Fibroblast of skin of left biceps (primary cell): Measurements from ENCODE around the gene CPNE1.
A peak's percentile ranks its signal among the peaks of the same experiment; 100 is the strongest.

ENCODE experiments used
- DNase-seq, 2 experiments: peaks; one replicate each; pipeline ENCODE4 v3.0.0-alpha.2; 2013; ENCODE audit warnings: low read depth in 2 of 2

Gene CPNE1

DNA sequence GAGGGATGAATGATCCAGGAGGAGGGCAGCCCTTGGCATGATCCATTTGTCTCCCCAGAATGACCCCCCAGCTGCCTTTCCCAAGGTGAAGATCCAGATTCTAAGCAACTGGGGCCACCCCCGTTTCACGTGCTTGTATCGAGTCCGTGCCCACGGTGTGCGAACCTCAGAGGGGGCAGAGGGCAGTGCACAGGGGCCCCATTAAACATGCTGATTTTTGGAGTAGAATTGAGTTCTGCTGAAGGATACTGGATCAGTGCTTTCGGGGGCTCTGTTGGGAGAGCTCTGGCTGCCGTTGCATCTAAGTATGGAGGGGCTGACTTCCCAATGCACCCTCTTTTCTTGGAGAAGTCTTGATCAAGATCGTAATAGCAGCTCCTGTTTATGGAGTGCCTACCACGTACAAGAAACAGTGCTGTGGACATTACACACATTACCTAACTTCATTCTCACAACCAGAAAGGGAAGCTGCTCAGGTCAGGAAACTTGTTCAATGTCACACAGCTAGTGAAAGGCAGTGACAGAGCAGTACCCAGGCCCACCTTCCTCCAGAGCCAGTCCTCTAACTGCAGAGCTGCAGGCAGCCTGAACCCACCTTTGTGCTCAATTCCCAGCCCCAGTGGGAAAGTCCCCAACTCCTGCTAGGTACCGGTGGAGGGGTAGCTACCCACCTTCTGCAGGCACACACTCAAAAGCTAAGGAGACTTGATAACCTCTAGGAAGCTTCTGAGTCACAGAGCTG lies 43.7 kb downstream of the CPNE1 start:
- DNase-seq: no peak

DNA sequence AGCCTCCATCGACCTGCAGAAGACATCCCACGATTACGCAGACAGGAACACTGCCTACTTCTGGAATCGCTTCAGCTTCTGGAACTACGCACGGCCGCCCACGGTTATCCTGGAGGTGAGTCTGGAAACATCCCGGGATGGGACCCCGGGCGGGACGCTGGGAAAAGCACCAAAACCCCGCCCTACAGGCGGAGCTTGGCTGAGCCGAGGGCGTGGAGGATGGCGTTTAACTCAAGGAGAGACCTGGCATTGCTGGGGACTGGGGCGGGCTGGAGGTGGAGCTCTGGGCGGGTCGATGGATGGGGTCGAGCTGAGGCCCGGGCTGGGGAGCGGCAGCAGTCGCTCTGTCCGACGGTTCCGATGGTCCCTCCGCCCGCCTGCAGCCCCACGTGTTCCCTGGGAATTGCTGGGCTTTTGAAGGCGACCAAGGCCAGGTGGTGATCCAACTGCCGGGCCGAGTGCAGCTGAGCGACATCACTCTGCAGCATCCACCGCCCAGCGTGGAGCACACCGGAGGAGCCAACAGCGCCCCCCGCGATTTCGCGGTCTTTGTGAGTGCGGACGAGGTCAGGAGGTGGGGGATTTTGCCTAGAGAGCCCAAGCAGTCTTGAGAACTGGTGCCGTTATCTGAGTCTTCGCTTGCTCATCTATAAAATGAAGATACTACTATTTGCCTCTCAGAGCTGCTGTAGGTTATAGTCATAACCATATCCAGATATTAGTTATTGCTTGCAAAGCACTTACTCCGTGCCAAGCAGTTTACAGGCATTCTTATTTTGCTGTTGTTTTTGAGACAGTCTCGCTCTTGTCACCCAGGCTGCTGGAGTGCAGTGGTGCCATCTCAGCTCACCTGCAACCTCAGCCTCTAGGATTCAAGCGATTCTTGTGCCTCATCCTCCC lies 45.3 kb downstream of the CPNE1 start:
- DNase-seq: peak in 1 of 2 experiments; percentile 46

DNA sequence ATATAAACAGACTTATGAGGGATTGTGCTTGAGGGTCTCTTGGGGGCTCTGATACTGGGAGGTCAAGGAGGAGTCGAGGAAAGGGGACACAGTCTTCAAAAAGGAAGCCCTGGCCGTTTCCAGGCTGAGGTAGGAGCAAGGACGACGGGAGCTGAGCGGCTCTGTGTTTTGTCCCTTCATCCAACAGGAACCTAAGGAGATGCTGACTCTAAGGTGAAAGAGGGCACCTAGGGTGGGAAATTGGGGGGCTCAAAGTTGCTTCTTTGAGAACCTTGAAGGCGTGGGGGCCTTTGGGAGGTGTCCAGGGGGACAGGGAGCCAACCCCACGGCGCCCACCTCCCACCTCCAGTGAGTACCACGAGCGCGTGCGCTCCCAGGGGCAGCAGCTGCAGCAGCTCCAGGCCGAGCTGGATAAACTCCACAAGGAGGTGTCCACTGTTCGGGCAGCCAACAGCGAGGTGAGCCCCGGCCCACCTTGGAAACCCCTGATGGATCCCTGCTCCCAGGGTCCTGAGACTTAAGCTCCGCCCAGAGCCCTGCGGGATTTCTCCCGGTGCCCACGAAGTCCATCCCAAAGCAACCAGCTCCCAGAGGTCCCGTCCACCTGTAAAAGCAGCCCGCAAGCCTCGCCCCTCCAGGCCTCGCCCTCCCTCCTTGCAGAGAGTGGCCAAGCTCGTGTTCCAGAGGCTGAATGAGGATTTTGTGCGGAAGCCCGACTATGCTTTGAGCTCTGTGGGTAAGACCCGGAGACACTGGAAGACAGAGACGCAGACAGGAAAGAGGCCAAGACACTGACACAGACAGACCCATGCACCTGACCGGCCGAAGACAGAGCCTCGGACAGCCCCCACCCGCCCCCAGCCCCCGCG lies 46.2 kb downstream of the CPNE1 start:
- DNase-seq: no peak

DNA sequence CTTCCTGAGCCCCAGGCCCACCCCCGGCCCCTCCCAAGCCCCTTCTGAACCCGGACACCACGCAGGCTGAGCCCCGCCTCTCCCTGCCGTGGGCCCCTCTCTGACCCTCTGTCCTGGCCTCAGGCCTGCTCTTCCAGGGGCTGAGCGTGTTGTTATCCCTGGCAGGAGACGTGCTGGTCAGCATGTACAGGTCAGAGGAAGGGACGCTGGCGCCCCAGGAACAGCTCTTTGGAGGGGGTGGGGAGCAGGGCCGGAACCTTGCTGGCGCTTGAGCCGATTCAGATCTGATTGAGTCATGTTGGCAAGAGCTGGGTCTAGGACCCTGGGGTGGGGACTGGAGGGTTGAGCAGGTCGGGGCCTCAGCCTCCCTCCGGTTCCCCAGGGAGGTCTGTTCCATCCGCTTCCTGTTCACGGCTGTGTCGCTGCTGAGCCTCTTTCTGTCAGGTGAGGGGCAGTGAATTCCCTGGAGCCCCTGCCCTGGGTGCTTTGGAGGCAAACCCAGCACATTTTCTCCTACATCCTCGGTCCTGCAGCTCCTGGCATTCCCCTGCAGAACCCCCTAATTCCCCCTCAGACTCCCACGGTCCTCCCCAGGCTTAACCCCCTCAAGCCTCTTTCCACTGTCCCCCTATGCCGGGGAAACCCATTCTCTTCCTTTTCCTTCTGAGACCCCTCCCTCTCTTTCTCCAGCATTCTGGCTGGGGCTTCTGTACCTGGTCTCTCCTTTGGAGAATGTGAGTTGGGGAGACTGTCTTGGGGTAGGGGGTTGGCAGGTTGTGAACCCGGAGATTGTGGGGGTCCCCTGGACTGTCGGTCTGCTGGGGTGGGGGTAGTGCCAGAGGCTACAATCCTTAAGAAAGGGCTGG lies 47.1 kb downstream of the CPNE1 start:
- DNase-seq: no peak

DNA sequence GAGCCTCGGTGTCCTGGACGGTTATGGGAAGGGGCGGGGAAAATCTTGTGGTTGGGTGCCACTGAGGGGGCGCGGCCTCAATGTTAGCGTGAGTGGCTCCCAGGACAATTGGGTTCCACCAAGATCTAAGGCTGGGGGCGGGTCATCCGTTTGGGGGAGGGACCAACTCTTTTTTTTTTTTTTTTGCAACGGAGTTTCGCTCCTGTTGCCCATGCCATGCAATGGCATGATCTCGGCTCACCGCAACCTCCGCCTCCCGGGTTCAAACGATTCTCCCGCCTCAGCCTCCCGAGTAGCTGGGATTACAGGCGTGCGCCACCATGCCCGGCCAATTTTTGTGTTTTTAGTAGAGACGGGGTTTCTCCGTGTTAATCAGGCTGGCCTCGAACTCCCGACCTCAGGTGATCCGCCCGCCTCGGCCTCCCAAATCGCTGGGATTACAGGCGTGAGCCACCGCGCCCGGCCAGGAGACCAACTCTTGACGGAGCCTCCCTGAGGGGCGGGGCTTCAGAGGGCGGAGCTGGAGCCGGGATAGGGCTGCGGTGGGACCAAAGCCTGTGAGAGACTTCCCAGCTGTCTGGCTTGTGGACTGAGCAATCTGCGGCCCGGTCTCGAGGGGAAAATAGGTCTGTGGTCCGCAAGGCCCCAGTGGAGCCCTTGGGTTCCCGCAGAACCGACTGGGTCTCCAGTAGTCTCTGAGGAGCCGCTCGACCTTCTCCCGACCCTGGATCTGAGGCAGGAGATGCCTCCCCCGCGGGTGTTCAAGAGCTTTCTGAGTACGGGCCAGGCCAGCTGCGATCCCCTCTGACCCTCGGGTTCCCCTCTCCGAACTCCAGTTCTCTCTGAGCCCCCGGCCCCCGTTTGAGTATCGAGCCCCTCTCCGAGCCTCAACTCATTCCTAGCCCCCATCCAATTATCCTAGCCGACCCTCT lies 48.0 kb downstream of the CPNE1 start:
- peak; percentile 46 to 99 for DNase-seq

DNA sequence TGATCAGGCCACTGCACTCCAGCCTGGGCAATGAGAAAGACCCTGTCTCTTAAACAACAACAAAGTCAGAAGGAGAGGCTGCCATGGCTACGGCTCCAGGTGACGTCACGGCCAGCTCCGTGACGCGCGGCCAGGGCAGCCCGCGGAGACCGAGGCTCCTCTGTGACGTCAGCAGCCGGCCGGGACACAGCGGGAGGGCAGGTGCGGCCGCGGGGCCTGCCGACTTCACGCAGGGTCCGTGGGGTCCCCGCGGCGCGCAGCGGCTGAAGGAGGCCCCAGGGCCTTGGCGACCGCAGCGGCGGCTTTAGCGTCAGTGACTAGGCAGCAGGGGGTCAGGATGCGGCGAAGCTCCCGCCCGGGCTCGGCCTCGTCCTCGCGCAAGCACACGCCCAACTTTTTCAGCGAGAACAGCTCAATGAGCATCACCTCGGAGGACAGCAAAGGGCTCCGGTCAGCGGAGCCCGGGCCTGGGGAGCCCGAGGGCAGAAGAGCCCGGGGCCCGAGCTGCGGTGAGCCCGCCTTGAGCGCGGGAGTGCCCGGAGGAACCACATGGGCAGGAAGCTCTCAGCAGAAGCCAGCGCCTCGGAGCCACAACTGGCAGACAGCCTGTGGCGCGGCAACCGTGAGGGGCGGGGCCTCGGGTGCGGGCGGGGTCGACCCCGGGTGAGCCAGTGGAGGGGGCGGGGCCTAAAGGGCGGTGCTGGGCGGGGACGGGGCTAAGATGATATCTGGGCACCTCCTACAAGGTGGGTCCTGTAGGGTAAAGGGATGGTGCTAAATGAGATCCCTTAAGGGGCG lies 48.8 kb downstream of the CPNE1 start, which contains the start of gene SPAG4:
TSS of gene SPAG4 (plus strand) at position 163 of the 798 bp plus-strand sequence. CDS start at position 338, 175 bp downstream.
- peak in 1 of 2 experiments; percentile 99 for DNase-seq

DNA sequence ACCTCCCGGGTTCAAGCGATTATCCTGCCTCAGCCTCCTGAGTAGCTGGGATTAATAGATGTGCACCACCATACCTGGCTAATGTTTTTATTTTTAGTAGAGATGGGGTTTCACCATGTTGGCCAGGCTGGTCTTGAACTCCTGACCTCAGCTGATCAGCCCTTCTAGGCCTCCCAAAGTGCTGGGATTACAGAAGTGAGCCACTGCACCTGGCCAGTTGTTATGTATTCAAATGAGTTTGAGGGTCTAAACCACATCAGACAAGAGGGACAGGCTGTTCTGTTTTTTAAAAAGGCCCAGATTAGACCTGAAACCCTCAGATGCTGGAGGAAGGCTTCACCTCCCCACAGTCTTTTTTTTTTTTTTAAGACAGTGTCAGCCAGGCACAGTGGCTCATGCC lies 53.2 kb downstream of the CPNE1 start:
- no peak for DNase-seq

DNA sequence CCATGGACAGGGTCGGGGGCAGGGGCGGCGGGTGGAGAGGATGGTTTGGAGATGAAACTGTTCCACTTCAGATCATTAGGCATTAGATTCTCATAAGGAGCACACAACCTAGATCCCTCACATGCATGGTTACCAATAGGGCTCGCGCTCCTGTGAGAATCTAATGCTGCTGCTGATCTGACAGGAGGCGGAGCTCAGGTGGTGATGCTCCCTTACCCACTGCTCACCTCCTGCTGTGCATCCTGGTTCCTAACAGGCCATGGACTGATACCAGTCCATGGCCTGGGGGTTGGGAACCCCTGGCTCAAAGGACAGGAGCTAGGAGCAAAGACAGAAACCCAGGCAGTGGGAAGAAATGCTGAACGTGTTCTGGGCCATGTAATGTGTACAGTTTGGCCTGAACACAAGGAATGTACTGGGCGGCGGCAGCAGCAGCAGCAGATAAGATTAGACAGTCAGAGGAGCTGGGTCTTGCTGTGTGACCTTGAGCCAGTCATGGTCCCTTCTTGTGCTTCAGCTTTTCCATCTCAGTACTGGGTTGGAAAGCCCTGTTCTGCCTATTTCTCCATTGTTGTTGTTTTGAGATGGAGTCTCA lies 53.8 kb downstream of the CPNE1 start:
- no peak for DNase-seq

DNA sequence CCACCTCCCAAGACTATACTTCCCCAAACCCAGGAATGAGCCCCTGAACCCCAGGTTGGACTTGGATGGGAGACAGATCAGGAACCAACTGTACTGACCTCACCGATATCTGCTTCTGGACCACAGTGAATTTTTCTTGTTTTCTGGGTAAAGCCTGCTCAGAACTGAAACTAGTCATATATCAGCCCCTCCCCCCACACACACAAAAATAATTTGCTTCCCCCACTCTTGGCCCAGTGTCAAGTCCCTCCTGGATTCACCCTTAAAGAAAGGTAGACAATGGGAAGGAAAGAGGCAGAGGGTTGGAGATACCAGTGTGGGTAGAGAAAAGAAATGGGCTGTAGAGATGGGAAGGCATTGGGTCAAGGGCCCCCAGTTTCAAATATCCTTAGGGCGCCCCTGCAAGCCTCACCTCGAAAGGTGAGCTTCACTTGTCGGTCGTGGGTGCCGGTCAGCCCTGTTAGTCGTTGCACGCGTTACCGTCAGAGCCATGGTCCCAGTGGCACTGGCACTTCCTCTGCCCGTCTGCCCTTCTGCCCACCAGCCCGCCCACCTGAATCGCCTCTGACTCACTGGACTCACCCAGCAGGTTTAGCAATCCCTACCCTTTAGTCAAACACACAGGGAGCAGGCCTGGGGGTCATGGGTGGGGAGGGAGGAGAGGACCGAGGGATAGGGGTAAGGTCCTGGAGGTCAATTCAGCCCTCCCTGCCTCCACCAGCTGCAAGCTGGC lies 57.5 kb downstream of the CPNE1 start:
- DNase-seq: no peak

DNA sequence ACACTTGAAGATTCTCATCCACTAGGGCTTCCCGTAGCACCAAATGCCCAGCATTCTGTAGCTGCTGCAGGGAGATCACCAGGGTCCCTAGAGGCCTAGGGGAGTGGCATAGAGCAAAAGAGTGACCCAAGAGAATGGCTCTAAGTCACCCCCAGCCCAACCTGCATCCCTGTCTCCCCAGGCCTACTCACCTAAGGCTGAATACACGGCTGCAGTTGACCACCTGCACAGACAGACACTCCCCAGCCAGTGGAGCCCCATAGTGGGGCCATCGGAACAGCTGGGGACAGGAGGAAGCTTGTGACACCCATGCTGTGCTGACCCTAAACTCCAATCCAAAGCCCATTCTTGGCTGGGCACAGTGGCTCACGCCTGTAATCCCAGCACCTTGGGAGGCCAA lies 58.6 kb downstream of the CPNE1 start:
- DNase-seq: no peak

DNA sequence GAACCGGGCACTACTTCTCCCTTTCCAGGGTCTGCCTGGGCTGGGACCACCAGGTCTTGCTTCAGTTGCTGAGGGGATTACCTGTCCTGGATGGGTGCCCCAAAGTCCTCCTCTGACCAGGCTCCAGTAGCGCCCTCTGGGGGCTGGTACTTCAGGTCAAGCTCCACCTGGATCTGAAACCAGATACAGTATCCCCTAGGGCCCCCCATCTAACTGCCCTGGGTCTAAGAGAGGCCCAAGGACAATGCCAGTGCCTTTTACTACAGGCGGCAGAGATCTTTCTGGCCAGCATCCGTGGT lies 60.3 kb downstream of the CPNE1 start:
- no peak for DNase-seq

DNA sequence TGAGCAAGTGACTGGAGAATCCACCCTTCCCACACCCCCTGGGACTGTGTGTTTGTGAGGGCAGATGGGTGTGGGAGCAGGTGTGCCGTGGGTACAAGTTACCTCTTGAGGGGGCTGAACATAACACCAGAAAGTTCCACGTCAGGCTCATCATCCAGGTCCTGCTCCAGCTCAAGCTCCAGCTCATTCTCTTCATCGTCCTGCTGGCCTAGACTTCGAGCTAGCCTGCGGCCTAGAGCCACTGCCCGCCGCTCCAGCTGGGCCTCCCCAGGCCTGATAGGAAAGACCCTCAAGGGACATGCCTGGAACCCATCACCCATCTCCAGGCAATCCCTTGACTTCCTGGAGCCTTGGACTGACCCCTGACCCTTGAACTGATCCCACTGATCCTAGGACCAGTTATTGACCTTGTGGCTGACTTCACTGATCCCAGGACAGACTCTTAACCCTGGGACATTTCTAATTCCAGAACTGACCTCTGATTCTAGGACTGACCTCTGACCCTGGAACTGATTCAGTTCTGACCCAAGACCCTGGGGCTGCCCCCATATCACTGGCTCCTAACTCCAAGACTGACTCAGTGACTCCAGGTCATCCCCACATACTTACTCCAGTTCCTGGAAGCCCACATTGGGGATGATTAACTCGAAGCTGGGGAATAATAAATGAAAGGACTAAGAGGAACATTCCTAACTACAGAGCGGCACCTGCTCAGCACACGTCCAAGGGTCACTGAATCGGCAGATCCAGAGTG lies 60.8 kb downstream of the CPNE1 start:
- DNase-seq: no peak

DNA sequence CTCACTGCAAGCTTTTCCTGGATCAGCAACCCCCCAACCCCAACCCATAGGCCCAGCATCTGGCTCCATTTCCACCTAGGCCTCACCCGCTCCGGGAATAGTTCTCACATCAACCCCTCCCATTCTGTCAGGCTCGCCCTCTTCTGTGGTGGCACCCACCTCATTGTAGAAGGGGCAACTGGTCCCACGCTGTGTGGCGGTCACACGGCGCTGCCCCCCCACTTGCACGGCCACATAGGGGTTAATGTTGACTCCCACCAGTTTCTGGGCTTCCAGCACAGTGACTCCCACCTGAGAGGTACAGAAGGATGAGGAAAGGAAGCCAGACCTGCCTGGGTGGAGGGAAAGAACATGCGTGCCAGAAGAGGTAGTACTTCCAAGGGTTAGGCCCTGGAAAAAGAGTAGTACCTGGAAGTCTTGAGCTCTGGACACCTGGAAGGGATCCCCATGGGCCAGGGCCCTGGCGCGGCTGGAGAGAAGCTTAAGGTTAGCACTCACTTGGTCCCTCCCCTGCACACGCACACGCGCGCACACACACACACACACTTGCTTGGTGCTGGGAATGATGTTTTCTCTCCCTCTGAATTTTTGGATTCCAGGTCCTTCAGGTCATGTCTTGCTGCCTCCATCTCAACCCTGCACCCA lies 61.7 kb downstream of the CPNE1 start:
- no peak for DNase-seq

DNA sequence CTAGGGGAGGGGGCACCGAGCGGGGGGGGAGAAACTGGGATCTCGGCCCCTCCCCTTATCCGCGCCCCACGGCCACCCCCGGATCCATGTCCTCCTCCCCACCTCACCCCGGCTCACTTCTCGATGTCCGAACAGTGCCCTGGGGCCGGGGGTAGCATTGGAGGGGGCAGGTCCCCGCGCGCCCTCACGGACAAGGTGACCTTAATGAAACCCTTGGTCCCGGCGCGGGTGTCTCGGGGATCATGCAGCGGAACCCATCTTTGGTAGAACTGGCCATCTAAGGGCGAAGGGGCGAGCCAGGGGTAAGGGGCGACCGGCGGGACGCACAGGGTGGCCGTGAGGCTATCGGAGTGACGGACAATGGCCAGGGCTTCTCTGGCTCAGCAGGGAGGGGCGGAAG lies 62.7 kb downstream of the CPNE1 start:
- no peak for DNase-seq

DNA sequence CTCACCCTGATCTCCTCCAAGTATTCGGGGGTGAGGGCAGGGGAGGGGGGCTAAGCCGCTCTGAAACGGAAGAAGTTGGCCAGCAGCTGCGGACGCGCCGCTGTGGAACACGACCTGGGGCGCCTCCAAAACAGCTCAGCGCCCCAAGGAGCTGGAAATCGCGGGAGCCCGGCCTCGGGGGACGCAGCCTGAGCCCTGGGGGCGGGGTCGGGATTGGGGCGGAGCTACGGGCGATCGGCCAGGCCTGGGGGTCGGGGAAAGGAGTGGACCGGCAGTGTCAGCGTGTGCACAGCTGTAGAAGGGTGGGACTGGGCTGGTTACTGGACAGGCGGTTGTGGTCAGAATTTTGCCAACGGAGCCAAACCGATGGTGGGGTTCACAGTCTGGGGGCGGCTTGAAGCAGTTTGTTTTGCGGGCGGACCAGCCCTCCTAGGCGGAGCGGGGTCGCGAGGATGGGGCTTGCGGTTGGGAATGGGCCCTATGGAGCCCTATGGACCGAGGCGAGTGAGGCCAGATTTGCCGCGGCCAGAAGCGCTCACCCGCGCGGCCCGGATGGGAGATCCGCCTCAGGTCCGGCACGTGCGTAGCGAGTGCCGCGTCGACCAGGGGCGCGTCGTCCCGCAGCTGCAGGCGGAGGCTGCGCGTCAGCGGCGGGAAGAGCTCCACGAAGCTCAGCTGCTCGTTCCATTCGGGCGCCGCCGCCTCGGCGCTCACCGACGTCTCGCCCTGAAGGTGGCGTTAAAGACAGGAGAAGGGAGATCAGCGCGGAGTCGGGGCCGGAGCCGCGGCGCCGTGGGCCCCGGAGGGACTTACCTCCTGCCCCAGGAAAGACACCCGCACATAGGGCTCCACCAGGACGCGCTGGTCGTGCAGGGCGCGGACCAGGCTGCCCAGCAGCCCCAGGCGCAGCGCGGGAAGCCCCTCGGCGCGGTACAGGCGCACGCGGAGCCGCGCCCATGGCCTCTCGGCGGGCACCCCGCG lies 63.4 kb downstream of the CPNE1 start:
- DNase-seq: peak in 1 of 2 experiments; percentile 21
